M059J (cell line): Measurements from ENCODE around the gene FOXD4L1. TPM values are rescaled to one million over a fixed set of nuclear protein-coding genes. Genes with fewer than 3 reads are reported as not detected.
A peak's percentile ranks its signal among the peaks of the same experiment; 100 is the strongest.
"Not testable (repeated sequence)": the region's sequence is repeated elsewhere in the genome, so short reads cannot be mapped to it uniquely, and the experiment has no call there.

Experiments used
- DNase-seq: peaks from one replicate; pipeline ENCODE4 v3.0.0-alpha.2; 2012; ENCODE audit warnings: low read depth
- total RNA-seq: library from RNA; depleted of rRNA; stranded (reverse); fragments of >200 nt; shearing (Covaris generic); gene quantifications from 2 replicates; pipeline ENCODE4 v1.2.3, GENCODE V29; 2014; rRNA removed

FOXD4L1 gene
- total RNA-seq, result 0.07 TPM in 1 of 2 replicates, not detected in the other

DNA sequence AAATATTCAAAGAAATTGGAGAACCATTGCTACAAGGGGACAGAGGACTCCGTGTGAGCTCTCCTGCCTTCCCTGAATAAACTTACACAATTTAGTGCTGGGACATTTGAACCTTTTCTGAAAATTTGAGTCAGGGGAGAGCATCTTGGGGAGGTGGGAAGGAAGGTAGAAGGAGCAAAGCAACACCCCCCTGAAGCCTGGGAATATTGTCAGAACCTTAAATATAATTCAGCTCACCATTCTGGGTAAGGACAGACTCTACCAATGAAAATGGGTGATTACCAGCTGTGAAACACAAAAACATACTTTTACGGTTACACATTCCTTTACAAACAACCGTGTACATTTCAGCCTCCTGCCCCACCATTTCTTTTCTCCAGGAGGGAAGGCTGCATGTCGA is at the start of gene FOXD4L1:
Gene FOXD4L1 (plus strand): TSS at position 301 of the 400 bp plus-strand sequence. CDS start 592 bp downstream, outside the sequence.
- DNase-seq, result not testable (repeated sequence)

- DNase-seq, result not testable (repeated sequence)
These were observed 32.7 kb upstream of the FOXD4L1 start for GRCh38 chr2:113465770-113466169.

DNA sequence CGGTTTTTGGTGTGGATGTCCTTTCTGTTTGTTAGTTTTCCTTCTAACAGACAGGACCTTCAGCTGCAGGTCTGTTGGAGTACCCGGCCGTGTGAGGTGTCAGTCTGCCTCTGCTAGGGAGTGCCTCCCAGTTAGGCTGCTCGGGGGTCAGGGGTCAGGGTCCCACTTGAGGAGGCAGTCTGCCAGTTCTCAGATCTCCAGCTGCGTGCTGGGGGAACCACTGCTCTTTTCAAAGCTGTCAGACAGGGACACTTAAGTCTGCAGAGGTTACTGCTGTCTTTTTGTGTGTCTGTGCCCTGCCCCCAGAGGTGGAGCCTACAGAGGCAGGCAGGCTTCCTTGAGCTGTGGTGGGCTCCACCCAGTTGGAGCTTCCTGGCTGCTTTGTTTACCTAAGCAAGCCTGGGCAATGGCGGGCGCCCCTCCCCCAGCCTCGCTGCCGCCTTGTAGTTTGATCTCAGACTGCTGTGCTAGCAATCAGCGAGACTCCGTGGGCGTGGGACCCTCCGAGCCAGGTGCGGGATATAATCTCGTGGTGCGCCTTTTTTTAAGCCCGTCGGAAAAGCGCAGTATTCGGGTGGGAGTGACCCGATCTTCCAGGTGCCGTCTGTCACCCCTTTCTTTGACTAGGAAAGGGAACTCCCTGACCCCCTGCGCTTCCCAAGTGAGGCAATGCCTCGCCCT is 21.6 kb upstream of the FOXD4L1 start:
- DNase-seq, result not testable (repeated sequence)

DNA sequence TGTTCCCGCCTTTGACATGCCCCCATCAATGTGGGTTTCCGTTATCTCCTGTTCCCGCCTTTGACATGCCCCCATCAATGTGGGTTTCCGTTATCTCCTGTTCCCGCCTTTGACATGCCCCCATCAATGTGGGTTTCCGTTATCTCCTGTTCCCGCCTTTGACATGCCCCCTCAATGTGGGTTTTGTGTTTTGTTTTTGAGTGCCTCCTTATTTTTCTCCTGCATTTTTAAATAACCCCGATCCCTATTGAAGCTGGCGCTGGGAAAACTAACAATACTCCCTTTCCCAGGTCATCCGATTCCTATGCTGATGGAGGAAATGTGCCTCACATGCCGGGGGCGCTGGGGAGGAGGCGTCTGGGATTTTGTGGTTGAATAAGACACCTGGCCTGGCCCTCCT is 1.9 kb upstream of the FOXD4L1 start:
- not testable (repeated sequence) for DNase-seq

DNA sequence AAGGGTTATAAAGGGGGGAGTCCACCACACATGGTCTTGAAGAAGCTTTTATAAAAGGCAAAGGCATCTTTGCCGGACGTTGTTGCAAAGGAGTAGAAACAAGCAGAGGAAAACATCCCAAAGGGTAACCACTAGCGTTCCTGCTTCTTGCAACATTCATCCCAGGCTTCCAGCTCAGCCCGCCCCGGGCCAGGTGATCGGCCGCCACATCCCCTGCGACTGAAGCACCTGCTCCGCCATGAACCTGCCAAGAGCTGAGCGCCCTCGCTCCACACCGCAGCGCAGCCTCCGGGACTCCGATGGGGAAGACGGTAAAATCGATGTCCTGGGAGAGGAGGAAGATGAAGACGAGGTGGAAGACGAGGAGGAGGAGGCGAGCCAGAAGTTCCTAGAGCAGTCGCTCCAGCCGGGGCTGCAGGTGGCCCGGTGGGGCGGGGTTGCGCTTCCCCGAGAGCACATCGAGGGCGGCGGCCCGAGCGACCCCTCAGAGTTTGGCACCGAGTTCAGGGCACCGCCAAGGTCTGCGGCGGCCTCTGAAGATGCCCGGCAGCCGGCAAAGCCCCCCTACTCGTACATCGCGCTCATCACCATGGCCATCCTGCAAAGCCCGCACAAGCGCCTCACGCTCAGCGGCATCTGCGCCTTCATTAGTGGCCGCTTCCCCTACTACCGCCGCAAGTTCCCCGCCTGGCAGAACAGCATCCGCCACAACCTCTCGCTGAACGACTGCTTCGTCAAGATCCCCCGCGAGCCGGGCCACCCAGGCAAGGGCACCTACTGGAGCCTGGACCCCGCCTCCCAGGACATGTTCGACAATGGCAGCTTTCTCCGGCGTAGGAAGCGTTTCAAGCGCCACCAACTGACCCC is 787 bp downstream of the FOXD4L1 start:
- not testable (repeated sequence) for DNase-seq

DNA sequence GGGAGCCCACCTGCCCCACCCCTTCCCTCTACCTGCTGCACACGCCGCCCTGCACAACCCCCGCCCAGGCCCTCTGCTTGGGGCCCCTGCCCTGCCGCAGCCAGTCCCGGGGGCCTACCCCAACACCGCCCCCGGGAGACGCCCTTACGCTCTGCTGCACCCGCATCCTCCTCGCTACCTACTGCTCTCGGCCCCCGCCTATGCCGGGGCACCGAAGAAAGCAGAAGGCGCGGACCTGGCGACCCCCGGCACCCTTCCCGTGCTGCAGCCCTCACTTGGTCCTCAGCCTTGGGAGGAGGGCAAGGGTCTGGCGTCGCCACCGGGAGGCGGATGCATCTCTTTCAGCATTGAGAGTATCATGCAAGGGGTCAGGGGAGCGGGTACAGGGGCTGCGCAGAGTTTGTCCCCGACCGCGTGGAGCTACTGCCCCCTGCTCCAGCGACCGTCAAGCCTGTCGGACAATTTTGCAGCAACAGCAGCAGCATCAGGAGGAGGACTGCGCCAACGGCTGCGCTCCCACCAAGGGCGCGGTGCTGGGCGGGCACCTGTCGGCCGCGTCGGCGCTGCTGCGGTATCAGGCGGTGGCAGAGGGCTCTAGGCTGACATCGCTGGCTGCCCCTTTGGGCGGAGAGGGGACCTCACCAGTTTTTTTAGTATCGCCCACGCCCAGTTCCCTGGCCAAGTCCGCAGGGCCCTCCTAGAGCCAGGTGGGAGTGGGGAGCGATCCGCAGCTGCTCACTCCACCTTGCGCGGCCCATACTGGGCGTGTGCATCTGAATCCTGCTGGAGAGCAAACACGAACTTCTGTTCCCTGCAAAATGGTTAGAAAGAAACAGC is 1.6 kb downstream of the FOXD4L1 start:
- DNase-seq, result not testable (repeated sequence)

GRCh38 chr2:113500723-113501038 is 2.2 kb downstream of the FOXD4L1 start:
- DNase-seq, result not testable (repeated sequence)

GRCh38 chr2:113502216-113503093 is 4.0 kb downstream of the FOXD4L1 start:
- DNase-seq, result peak; percentile 8

- peak; percentile 16 for DNase-seq
These were observed 4.9 kb downstream of the FOXD4L1 start for GRCh38 chr2:113503094-113504042.

GRCh38 chr2:113504081-113504480 is 5.6 kb downstream of the FOXD4L1 start:
- not testable (repeated sequence) for DNase-seq

DNA sequence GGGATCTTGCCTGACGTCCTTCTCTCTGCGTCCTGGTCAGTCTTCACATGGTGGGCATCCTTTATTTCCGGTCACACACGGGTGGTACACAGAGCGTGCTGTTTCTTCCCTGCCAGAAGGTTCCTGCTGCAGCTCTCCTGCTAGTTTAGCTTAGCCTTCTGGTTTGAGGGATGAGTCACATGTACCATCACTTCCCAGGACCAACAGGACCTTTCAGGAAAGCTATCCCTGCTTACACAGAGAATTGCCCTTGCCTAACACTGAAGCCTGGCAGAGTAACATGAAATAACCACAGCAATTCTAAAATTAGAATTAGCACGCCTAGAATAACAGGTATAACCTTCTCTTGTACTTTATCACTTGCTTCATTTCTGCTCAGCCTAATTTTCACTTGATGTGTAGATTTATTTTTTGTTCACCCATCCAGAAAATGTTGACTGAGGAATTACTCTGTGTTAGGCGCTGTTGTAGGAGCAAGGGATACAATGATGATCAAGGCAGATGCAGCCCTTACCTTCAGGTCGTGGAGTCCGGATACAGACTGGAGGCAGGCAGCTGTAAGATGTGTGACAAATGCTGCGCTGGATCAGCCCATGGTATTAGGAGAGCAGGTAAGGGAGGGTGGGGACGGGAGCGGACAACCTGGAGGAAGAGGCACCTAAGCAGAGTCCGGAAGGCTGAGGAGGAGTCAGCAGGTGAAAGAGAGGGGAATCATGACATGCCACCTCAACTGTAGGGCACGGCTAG is 9.1 kb downstream of the FOXD4L1 start:
- DNase-seq, result not testable (repeated sequence)

DNA sequence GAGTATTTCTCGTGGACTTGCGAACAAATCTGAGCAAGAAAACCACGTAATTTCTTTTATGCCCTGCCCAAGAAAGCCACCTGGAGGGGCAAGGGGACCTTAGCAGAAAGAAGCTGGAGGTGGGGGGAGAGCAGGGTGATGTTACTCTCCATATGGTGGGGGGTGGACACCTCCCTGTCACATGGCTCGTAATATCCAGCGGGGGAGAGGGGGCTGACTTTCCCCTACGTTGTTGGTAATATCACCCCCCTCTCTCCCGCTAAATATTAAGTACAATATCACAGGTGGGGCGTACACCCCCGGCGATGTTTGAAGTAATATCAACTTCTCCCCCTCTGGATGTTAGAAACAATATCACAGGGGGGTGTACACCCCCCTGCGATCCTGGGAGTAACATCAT is 9.7 kb downstream of the FOXD4L1 start:
- not testable (repeated sequence) for DNase-seq

GRCh38 chr2:113510913-113511312 is 12.4 kb downstream of the FOXD4L1 start:
- not testable (repeated sequence) for DNase-seq

GRCh38 chr2:113511859-113512258 is 13.4 kb downstream of the FOXD4L1 start:
- DNase-seq, result not testable (repeated sequence)

DNA sequence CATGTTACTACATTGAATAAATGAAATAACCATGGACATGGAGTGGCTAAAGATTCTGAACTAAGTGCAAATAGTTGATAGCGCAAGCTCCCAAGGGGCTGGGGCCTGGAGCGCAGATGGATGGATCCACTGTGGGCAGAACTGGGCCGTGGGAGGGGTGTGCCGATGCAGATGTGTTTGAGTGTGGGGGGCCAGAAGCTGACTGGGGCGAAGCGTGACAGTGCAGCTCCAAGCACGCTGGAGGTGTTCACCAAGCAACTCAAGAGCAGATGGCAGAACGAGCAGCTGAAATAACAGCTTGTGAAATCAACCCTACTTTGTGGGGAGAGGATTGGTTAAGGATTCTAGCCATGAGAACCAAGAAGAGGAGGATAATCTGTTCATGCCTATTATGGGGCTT is 17.0 kb downstream of the FOXD4L1 start:
- not testable (repeated sequence) for DNase-seq

DNA sequence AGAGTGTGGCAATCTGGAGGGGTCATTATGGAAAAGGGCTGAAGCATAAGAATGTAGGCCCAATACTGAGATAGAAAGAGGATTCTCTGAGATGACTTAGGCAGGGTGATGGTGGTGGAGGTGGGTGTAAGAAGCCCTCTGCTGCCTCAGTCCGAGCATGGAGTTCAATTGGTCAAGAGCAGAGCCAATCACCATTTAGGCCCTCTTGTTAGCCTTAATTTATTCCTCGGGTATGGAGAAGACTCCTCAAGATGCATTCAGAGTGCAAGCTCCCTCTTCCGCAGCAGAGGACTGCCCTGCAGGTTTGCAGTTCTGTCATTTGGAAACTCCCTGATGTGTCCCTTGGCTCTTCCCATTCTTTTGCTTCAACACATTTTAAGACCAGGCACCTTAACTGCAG is 17.5 kb downstream of the FOXD4L1 start:
- not testable (repeated sequence) for DNase-seq

- DNase-seq, result not testable (repeated sequence)
These were observed 18.6 kb downstream of the FOXD4L1 start for GRCh38 chr2:113517025-113517424.

GRCh38 chr2:113520837-113521236 is 22.4 kb downstream of the FOXD4L1 start:
- not testable (repeated sequence) for DNase-seq

GRCh38 chr2:113521492-113521891 is 23.0 kb downstream of the FOXD4L1 start:
- not testable (repeated sequence) for DNase-seq
